IMR-90 (cell line): ENCODE data around the gene CNGB1. TPM values are rescaled to one million over a fixed set of nuclear protein-coding genes. Genes with fewer than 3 reads are reported as not detected.

Experiments used
- ATAC-seq: fragments of 200-7000 bp; cut with Tn5 transposase; 2 replicates; pipeline ENCODE4 v1.9.1; 2020; ENCODE audit warnings: low read depth, mild to moderate bottlenecking, moderate library complexity
- BruUV-seq: library from RNA; stranded (reverse); fragments of 400-500 nt; replicated peaks from 2 replicates; lab custom pipeline; 2021; lab: Mats Ljungman, UMichigan
- CTCF ChIA-PET: fragments of 300-600 bp; formaldehyde crosslinking; extraction: SDS; loops from one replicate; lab custom pipeline; 2021; ENCODE audit warnings: antibody characterized with exemption; lab: Yijun Ruan, JAX
- POLR2A ChIA-PET: fragments of 300-600 bp; sonication (Branson Sonifier 250); formaldehyde crosslinking; loops from one replicate; lab custom pipeline; 2022; ENCODE audit warnings: antibody characterized with exemption; ENCODE audit not compliant: unreplicated experiment; lab: Charles Lee
- DNase-seq: peaks from one replicate; pipeline ENCODE4 v3.0.0; 2013
- H2AFZ ChIP-seq: replicated peaks from 2 replicates; pipeline ENCODE3; 2013; ENCODE audit warnings: low read length, mild to moderate bottlenecking; ENCODE audit not compliant: poor library complexity
- H2AK5ac ChIP-seq: 2 replicates; pipeline ENCODE4 v1.6.1; 2013; ENCODE audit warnings: low read depth, low read length, inconsistent platforms
- H2AK9ac ChIP-seq: replicated peaks from 2 replicates; pipeline ENCODE3; 2013; ENCODE audit warnings: mild to moderate bottlenecking, low read depth, low read length, moderate library complexity; ENCODE audit not compliant: poor library complexity
- H2BK120ac ChIP-seq: 2 replicates; pipeline ENCODE4 v1.6.1; 2013; ENCODE audit warnings: low read depth, low read length, inconsistent platforms
- H2BK15ac ChIP-seq: 3 replicates; pipeline ENCODE4 v1.6.1; 2013; ENCODE audit warnings: low read depth, low read length, inconsistent platforms
- H2BK20ac ChIP-seq: 2 replicates; pipeline ENCODE4 v1.6.1; 2013; ENCODE audit warnings: low read depth, mild to moderate bottlenecking, inconsistent platforms, low read length, moderate library complexity
- H2BK5ac ChIP-seq: 2 replicates; pipeline ENCODE4 v1.6.1; 2013; ENCODE audit warnings: mild to moderate bottlenecking, low read depth, low read length, inconsistent platforms; ENCODE audit not compliant: poor library complexity, severe bottlenecking
- H3K14ac ChIP-seq: replicated peaks from 2 replicates; pipeline ENCODE4 v1.6.1; 2013; ENCODE audit warnings: low read depth, low read length, inconsistent platforms
- H3K18ac ChIP-seq: 2 replicates; pipeline ENCODE4 v1.6.1; 2013; ENCODE audit warnings: low read depth, low read length, control low read depth
- H3K23ac ChIP-seq: 2 replicates; pipeline ENCODE4 v1.6.1; 2013; ENCODE audit warnings: low read depth, low read length, inconsistent platforms
- H3K27ac ChIP-seq: 2 replicates; pipeline ENCODE4 v1.5.1; 2013; ENCODE audit warnings: mild to moderate bottlenecking, control low read depth, low read length; ENCODE audit not compliant: insufficient read depth
- H3K27me3 ChIP-seq: 2 replicates; pipeline ENCODE4 v1.6.1; 2013; ENCODE audit warnings: low read length; ENCODE audit not compliant: control insufficient read depth, insufficient read depth
- H3K36me3 ChIP-seq: 2 replicates; pipeline ENCODE4 v1.6.1; 2013; ENCODE audit warnings: low read length, mixed read lengths; ENCODE audit not compliant: control insufficient read depth, insufficient read depth
- H3K4ac ChIP-seq: 2 replicates; pipeline ENCODE4 v1.6.1; 2013; ENCODE audit warnings: low read depth, low read length, inconsistent platforms
- H3K4me1 ChIP-seq: 2 replicates; pipeline ENCODE4 v1.6.1; 2013; ENCODE audit warnings: low read length, mixed read lengths; ENCODE audit not compliant: control insufficient read depth, insufficient read depth
- H3K4me2 ChIP-seq: 2 replicates; pipeline ENCODE4 v1.6.1; 2013; ENCODE audit warnings: low read depth, mild to moderate bottlenecking, control low read depth, low read length, moderate library complexity
- H3K4me3 ChIP-seq: 2 replicates; pipeline ENCODE4 v1.5.1; 2013; ENCODE audit warnings: low read depth, mild to moderate bottlenecking, control low read depth, low read length, moderate library complexity; ENCODE audit not compliant: insufficient read depth
- H3K56ac ChIP-seq: 2 replicates; pipeline ENCODE4 v1.6.1; 2013; ENCODE audit warnings: low read length, inconsistent platforms; ENCODE audit not compliant: insufficient read depth; ENCODE audit errors: extremely low read depth
- H3K79me1 ChIP-seq, 2 experiments: 2 replicates each; pipeline ENCODE4 v1.6.1; 2013; ENCODE audit warnings: low read length in 2 of 2, inconsistent platforms in 1 of 2, low read depth in 1 of 2
- H3K9ac ChIP-seq: 2 replicates; pipeline ENCODE4 v1.6.1; 2013; ENCODE audit warnings: low read depth, low read length, control low read depth
- H3K9me1 ChIP-seq: 2 replicates; pipeline ENCODE4 v1.6.1; 2013; ENCODE audit warnings: low read length, inconsistent platforms; ENCODE audit not compliant: insufficient read depth
- H3K9me3 ChIP-seq: 2 replicates; pipeline ENCODE4 v1.6.1; 2013; ENCODE audit warnings: low read length; ENCODE audit not compliant: control insufficient read depth, insufficient read depth
- H4K20me1 ChIP-seq: 2 replicates; pipeline ENCODE4 v1.6.1; 2013; ENCODE audit warnings: low read length, inconsistent platforms; ENCODE audit not compliant: insufficient read depth
- H4K5ac ChIP-seq: 2 replicates; pipeline ENCODE4 v1.6.1; 2013; ENCODE audit warnings: mild to moderate bottlenecking, low read depth, low read length, control low read depth
- H4K8ac ChIP-seq, 2 experiments: 2 replicates each; pipeline ENCODE4 v1.6.1; 2013; ENCODE audit warnings: low read depth in 2 of 2, low read length in 2 of 2, control low read depth in 1 of 2, inconsistent platforms in 1 of 2
- H4K91ac ChIP-seq: 2 replicates; pipeline ENCODE4 v1.6.1; 2013; ENCODE audit warnings: low read depth, low read length, inconsistent platforms; ENCODE audit not compliant: insufficient read depth
- CHD1 ChIP-seq: IDR thresholded peaks from 2 replicates; pipeline ENCODE4 v1.6.1; 2012; ENCODE audit warnings: low read depth, low read length, improper control_type of control experiment
- FOS ChIP-seq: fragments of 150-350 bp; IDR thresholded peaks from 2 replicates; pipeline ENCODE4 v1.6.1; 2016; ENCODE audit warnings: low read depth, low read length
- MAFK ChIP-seq: IDR thresholded peaks from 2 replicates; pipeline ENCODE4 v1.6.1; 2012; ENCODE audit warnings: low read depth, low read length, improper control_type of control experiment
- MAZ ChIP-seq: IDR thresholded peaks from 2 replicates; pipeline ENCODE4 v1.6.1; 2012; ENCODE audit warnings: low read depth, mild to moderate bottlenecking, low read length, improper control_type of control experiment, moderate library complexity, borderline replicate concordance
- NFE2L2 ChIP-seq: fragments of 150-350 bp; IDR thresholded peaks from 2 replicates; pipeline ENCODE4 v1.6.1; 2016; ENCODE audit warnings: low read depth, mild to moderate bottlenecking, low read length
- RCOR1 ChIP-seq: IDR thresholded peaks from 2 replicates; pipeline ENCODE4 v1.6.1; 2012; ENCODE audit warnings: mild to moderate bottlenecking, low read length, improper control_type of control experiment; ENCODE audit not compliant: insufficient replicate concordance
- WGBS, 2 experiments: methylation state at CpG; one replicate each; pipeline versions ENCODE4 v1.1.5 to v1.1.7; 2013; ENCODE audit warnings: missing lambda C conversion rate in 2 of 2; ENCODE audit not compliant: insufficient read length in 1 of 2; ENCODE audit errors: extremely low coverage in 2 of 2; 5-methylcytosine and 5-hydroxymethylcytosine counted together
- dilution Hi-C: fragments of 300-500 bp; cut with HindIII; formaldehyde crosslinking; loops from one replicate; pipeline ENCODE4 v1.14.3; 2018; ENCODE audit warnings: low sequenced_read_pairs; ENCODE audit not compliant: unreplicated experiment
- in situ Hi-C: fragments of 300-500 bp; cut with MboI; formaldehyde crosslinking; loops from 3 replicates; pipeline ENCODE4 v1.14.3; 2019; ENCODE audit warnings: low sequenced_read_pairs, inconsistent platforms, mixed read lengths
- intact Hi-C: fragments of 100-400 bp; cut with micrococcal nuclease; formaldehyde crosslinking; loops from 2 replicates; pipeline ENCODE4 v1.10.0; 2022
- polyA plus RNA-seq, 3 experiments: library from polyadenylated mRNA; depleted of rRNA; stranded (reverse); fragments of >200 nt; gene quantifications; 2 replicates each; pipeline ENCODE4 v1.2.3, GENCODE V29; 2012; ENCODE audit warnings: low replicate concordance in 1 of 3
- total RNA-seq: library from RNA; depleted of rRNA; stranded (reverse); fragments of >200 nt; gene quantifications from 2 replicates; pipeline ENCODE4 v1.2.3, GENCODE V29; 2012
- TF ChIP-seq, protein P1 (sequence below): fragments of 150-350 bp; IDR thresholded peaks from 2 replicates; pipeline ENCODE4 v1.6.1; 2016; ENCODE audit warnings: low read depth, mild to moderate bottlenecking, low read length, moderate library complexity, borderline replicate concordance

CNGB1 gene
- total and polyA plus RNA-seq, 2 of the 4 experiments (the other 2 are of a cell fraction): not detected

DNA sequence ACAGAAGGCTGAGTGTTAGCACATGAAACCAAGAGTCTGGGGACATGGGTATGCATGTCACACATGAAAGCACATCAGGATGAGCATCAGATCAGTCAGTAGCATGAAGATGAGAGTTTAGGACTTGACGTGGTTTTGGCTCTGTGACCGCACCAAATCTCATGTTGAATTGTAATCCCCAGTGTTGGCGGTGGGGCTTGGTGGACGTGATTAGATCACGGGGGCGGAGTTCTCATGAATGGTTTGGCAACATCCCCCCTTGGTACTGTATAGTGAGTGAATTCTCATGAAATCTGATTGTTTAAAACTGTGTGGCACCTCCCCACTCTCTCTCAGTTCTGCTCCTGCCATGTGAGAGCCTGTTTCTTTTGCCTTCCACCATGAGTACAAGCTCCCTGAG, 46.4 kb downstream of the CNGB1 start:
- H2AFZ ChIP-seq: no peak overlapping the region
- no peak overlapping the region for H2AK9ac ChIP-seq
- H2BK5ac ChIP-seq: no peak overlapping the region
- H2BK120ac ChIP-seq: no peak overlapping the region
- H3K36me3 ChIP-seq: no peaks in the 10 kb centered on the region
- in situ Hi-C loops (loop anchor here (25.0 kb wide), 1 partner anchor 188 kb away; no protein-coding TSS in a partner anchor), dilution Hi-C loops (no loop called here), intact Hi-C loops (no loop called here)
- H3K4me1 ChIP-seq: no peaks in the 10 kb centered on the region
- H4K8ac ChIP-seq: no peak overlapping the region
- no peak overlapping the region for H3K9ac ChIP-seq
- DNase-seq: no peak
- no peak overlapping the region for H3K23ac ChIP-seq
- no peaks in the 10 kb centered on the region for H3K9me1 ChIP-seq
- ChIA-PET POLR2A (no interaction called here), CTCF (no interaction called here)
- no peak overlapping the region for H3K4ac ChIP-seq
- no peak for ATAC-seq
- no peak overlapping the region for H3K14ac ChIP-seq
- 100% methylated on average over 1 of the region's 6 CpGs; no CpG with 5 or more reads in 1 of the 2 experiments for WGBS, 2 experiments
- H3K27me3 ChIP-seq: peaks cover 39% of the 10 kb centered on the region
- no peak overlapping the region for H2BK15ac ChIP-seq
- H2AK5ac ChIP-seq: no peak overlapping the region
- no TSS peak for BruUV-seq
- no peak overlapping the region for H4K5ac ChIP-seq
- no peak overlapping the region for H3K4me2 ChIP-seq
- no peak overlapping the region for H2BK20ac ChIP-seq
- H3K9me3 ChIP-seq: no peaks in the 10 kb centered on the region
- H3K79me1 ChIP-seq: no peaks in the 10 kb centered on the region
- H3K56ac ChIP-seq: no peak overlapping the region
- H3K18ac ChIP-seq: no peak overlapping the region
- no peak overlapping the region for H4K91ac ChIP-seq
- no peaks in the 10 kb centered on the region for H4K20me1 ChIP-seq
- TF ChIP-seq CHD1: no peak
- TF ChIP-seq, protein P1, sequence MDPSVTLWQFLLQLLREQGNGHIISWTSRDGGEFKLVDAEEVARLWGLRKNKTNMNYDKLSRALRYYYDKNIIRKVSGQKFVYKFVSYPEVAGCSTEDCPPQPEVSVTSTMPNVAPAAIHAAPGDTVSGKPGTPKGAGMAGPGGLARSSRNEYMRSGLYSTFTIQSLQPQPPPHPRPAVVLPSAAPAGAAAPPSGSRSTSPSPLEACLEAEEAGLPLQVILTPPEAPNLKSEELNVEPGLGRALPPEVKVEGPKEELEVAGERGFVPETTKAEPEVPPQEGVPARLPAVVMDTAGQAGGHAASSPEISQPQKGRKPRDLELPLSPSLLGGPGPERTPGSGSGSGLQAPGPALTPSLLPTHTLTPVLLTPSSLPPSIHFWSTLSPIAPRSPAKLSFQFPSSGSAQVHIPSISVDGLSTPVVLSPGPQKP: no peak
- no peak for TF ChIP-seq FOS
- TF ChIP-seq MAZ: no peak
- TF ChIP-seq RCOR1: no peak
- no peak for TF ChIP-seq MAFK
- no peak for TF ChIP-seq NFE2L2
- H3K4me3 ChIP-seq: no peak overlapping the region
- H3K27ac ChIP-seq: no peak overlapping the region
